ENCODE data around the gene CAPRIN2. TPM values are rescaled to one million over a fixed set of nuclear protein-coding genes. Genes with fewer than 3 reads are reported as not detected.

Gene CAPRIN2
- total RNA-seq, 6 experiments from 2014 or later, result 5.7 to 11.5 (median 8.5) TPM

GRCh38 chr12:30795410-30796312 lies 40.9 kb upstream of the CAPRIN2 start:
- Histone ChIP-seq H3K4me1 (no peaks in the 10 kb centered on the region), H3K9me3 (no peaks in the 10 kb centered on the region), H3K4me3 (peak overlapping the region; percentile 45 to 56 (median 52)), H3K27me3 (no peaks in the 10 kb centered on the region), H3K36me3 (no peaks in the 10 kb centered on the region), H3K27ac (peak overlapping the region in 1 of 3 donors; percentile 67)
- intact Hi-C loops (cut with DNase I), result no loop called here
- TF ChIP-seq CTCF (IDR thresholded peaks at IDR 0.05) (no peak), POLR2A (IDR thresholded peaks at IDR 0.05) (no peak)
- DNase-seq (peak; percentile 50 to 74 (median 64)), ATAC-seq (peak; percentile 74 to 82 (median 76))
- 9% methylated on average over 7 of the region's 65 CpGs for WGBS (ENCODE audit: insufficient coverage, low coverage, low lambda C conversion rate, missing lambda C conversion rate)

- peak overlapping the region in 1 of 3 donors; percentile 56 for H3K4me3 ChIP-seq
- WGBS (ENCODE audit: insufficient coverage, low coverage, low lambda C conversion rate, missing lambda C conversion rate), result 63% methylated on average over 10 of the region's 13 CpGs
- ATAC-seq (peak; percentile 14 to 59 (median 39)), DNase-seq (no peak)
- no peaks in the 10 kb centered on the region for H3K9me3 ChIP-seq
- H3K27ac ChIP-seq, result peak overlapping the region in 1 of 3 donors; percentile 67
- TF ChIP-seq CTCF (IDR thresholded peaks at IDR 0.05), result no peak
- TF ChIP-seq POLR2A (IDR thresholded peaks at IDR 0.05), result no peak
- no peaks in the 10 kb centered on the region for H3K4me1 ChIP-seq
- no peaks in the 10 kb centered on the region for H3K27me3 ChIP-seq
- no peaks in the 10 kb centered on the region for H3K36me3 ChIP-seq
- intact Hi-C loops (cut with DNase I), result no loop called here
Observed at GRCh38 chr12:30794591-30795409, 40.0 kb upstream of the CAPRIN2 start.

- Histone ChIP-seq H3K4me1 (no peaks in the 10 kb centered on the region), H3K9me3 (no peaks in the 10 kb centered on the region), H3K36me3 (no peaks in the 10 kb centered on the region), H3K27ac (no peak overlapping the region), H3K4me3 (no peak overlapping the region), H3K27me3 (no peaks in the 10 kb centered on the region)
- ATAC-seq, result no peak
- no peak for TF ChIP-seq CTCF (IDR thresholded peaks at IDR 0.05)
- no peak for TF ChIP-seq POLR2A (IDR thresholded peaks at IDR 0.05)
- no peak for DNase-seq
- WGBS (ENCODE audit: insufficient coverage, low coverage, low lambda C conversion rate, missing lambda C conversion rate), result 100% methylated on average over 1 of the region's 3 CpGs
- intact Hi-C loops (cut with DNase I), result no loop called here
Observed at GRCh38 chr12:30794020-30794419, 39.3 kb upstream of the CAPRIN2 start.

- no peaks in the 10 kb centered on the region for H3K9me3 ChIP-seq
- H3K36me3 ChIP-seq, result no peaks in the 10 kb centered on the region
- 37% methylated on average over 4 of the region's 4 CpGs for WGBS (ENCODE audit: insufficient coverage, low coverage, low lambda C conversion rate, missing lambda C conversion rate)
- intact Hi-C loops (cut with DNase I), result no loop called here
- no peaks in the 10 kb centered on the region for H3K27me3 ChIP-seq
- TF ChIP-seq CTCF (IDR thresholded peaks at IDR 0.05) (no peak), POLR2A (IDR thresholded peaks at IDR 0.05) (no peak)
- no peak overlapping the region for H3K4me3 ChIP-seq
- DNase-seq (no peak), ATAC-seq (no peak)
- H3K27ac ChIP-seq, result no peak overlapping the region
- no peaks in the 10 kb centered on the region for H3K4me1 ChIP-seq
Observed at GRCh38 chr12:30792648-30793499, 38.1 kb upstream of the CAPRIN2 start.
